Activated naive CD8-positive, alpha-beta T cell (primary cell): ENCODE results near the gene DNAH9.

Experiments used
- H3K27ac Mint-ChIP-seq: one replicate; pipeline ENCODE4 v1.8.0; 2021; ENCODE audit warnings: mixed read lengths
- H3K27me3 Mint-ChIP-seq: one replicate; pipeline ENCODE4 v1.8.0; 2021; ENCODE audit warnings: mixed read lengths
- H3K36me3 Mint-ChIP-seq: one replicate; pipeline ENCODE4 v1.8.0; 2021; ENCODE audit warnings: mixed read lengths
- H3K4me1 Mint-ChIP-seq: one replicate; pipeline ENCODE4 v1.8.0; 2021; ENCODE audit warnings: low read depth, mixed read lengths
- H3K4me3 Mint-ChIP-seq: one replicate; pipeline ENCODE4 v1.8.0; 2021; ENCODE audit warnings: mild to moderate bottlenecking, mixed read lengths
- H3K9me3 Mint-ChIP-seq: one replicate; pipeline ENCODE4 v1.8.0; 2021; ENCODE audit warnings: low read depth, mixed read lengths

The DNAH9 gene

DNA sequence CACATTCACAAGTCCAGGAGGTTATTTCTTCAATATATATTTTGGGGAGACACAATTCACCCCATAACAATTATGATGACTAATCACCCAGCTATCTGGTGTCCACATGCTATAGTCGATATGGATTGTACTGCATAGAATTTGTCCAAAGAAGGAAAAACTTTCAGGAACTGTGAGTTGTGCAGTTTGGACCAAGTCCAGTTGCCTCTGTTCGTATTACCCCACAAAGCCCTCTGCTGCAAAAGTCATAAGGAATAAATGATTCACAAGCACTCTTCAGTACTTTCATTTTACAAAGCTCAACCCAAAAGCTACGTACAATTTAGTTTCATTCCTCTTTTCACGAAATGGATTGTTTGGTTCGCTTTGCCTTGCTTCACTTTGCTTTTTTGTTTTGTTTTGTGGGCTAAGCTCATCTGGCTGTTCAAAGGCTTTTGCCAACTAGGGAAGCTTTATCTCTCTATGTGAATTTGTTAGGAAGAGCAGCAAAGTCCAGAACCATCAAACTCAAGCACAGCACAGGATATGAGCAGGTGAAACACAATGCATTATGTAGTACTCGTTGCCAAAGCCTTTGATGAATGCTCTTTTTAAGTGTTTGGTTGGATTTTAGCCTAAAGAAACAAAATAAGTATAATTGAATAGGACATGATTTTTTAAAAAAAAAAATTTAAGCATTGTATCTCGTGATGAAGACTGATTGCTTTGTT lies 300.4 kb downstream of the DNAH9 start:
- Mint-ChIP-seq H3K36me3 (no peaks in the 10 kb centered on the region), H3K27ac (no peak overlapping the region), H3K9me3 (no peaks in the 10 kb centered on the region), H3K27me3 (peaks cover 3% of the 10 kb centered on the region), H3K4me3 (no peak overlapping the region), H3K4me1 (no peaks in the 10 kb centered on the region)

DNA sequence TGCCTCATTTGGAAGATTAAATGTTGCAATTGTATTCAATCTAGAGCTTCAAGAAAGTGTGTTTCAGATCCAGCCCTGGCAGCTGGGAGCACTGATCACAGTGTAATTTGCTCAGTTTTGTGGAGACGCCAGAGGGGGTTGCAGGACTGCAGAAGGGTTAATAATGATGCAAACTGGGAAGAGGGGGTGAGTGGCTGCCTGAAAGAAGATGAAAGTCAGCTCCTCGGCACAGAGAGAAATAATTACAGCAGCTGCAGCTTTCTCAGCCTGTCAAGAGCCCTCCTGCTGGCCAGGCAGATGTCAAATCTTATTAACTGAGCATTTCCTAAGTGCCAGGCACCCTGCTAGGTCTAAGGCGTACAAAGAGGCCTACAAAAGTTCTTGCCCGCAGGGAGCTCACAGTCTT lies 301.3 kb downstream of the DNAH9 start:
- Mint-ChIP-seq H3K4me1 (no peaks in the 10 kb centered on the region), H3K4me3 (no peak overlapping the region), H3K9me3 (no peaks in the 10 kb centered on the region), H3K27ac (no peak overlapping the region), H3K36me3 (no peaks in the 10 kb centered on the region), H3K27me3 (peaks cover 3% of the 10 kb centered on the region)

DNA sequence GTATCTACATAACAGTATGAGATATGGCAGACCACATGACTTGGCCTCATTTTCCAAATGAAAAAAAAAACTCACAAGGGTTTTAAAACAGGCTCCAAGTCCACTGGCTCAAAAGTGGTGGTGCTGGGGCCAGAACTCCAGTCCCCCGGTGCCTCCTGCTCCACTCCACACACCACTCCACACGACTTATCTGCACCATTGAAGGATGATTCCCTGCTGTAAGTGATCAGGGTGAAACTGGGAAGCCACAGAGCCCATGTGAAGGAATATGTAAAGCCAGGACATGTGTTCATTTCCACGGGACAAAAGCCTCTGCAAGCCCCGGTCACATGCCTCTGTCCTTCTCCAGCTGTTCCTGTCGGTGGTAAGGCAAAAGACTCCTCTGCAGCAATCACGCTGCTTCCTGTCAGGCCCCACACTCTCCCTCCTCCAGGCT lies 301.8 kb downstream of the DNAH9 start:
- peaks cover 3% of the 10 kb centered on the region for H3K27me3 Mint-ChIP-seq
- H3K9me3 Mint-ChIP-seq: no peaks in the 10 kb centered on the region
- H3K4me3 Mint-ChIP-seq: no peak overlapping the region
- no peak overlapping the region for H3K27ac Mint-ChIP-seq
- H3K36me3 Mint-ChIP-seq: no peaks in the 10 kb centered on the region
- H3K4me1 Mint-ChIP-seq: no peaks in the 10 kb centered on the region

DNA sequence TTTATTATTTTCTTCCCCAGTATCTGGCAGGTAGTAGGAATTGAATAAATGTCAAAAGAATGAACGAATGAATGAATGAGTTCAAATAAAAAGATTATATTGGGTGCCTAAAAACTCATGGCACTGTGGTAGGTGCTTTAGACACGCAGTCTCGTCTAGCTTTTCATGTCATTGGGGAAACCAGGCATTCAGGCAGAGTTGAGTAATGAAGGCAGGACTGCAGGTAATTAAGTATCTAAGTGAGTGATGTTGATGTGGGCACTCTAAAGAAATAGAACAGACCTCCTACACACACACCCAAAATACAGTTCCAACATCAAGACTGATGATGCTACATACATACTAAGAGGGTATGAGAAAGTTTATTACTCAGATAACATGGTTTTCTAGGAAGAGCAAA lies 302.4 kb downstream of the DNAH9 start:
- Mint-ChIP-seq H3K27ac (no peak overlapping the region), H3K4me3 (no peak overlapping the region), H3K27me3 (peaks cover 3% of the 10 kb centered on the region), H3K4me1 (no peaks in the 10 kb centered on the region), H3K9me3 (no peaks in the 10 kb centered on the region), H3K36me3 (no peaks in the 10 kb centered on the region)

DNA sequence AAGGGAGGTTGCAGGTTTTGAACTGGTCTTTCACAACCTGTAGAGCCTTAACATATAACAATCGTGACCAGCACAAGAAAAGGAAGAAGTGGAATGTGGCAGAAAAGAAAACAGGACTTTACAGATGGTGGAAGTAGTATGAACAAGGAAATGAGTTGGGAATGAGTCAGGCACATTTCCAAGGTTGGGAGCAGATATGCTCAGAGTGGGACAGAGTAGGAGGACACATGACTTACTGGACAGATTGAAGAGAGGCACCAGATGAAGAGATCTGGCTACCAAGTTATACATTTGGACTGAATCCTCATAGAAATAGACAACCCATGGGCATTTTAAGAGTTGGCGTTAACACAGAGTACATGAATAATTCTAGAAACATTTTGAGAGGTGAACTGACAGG lies 303.7 kb downstream of the DNAH9 start:
- no peaks in the 10 kb centered on the region for H3K36me3 Mint-ChIP-seq
- no peak overlapping the region for H3K4me3 Mint-ChIP-seq
- H3K27ac Mint-ChIP-seq: no peak overlapping the region
- H3K4me1 Mint-ChIP-seq: no peaks in the 10 kb centered on the region
- no peaks in the 10 kb centered on the region for H3K9me3 Mint-ChIP-seq
- peaks cover 3% of the 10 kb centered on the region for H3K27me3 Mint-ChIP-seq

DNA sequence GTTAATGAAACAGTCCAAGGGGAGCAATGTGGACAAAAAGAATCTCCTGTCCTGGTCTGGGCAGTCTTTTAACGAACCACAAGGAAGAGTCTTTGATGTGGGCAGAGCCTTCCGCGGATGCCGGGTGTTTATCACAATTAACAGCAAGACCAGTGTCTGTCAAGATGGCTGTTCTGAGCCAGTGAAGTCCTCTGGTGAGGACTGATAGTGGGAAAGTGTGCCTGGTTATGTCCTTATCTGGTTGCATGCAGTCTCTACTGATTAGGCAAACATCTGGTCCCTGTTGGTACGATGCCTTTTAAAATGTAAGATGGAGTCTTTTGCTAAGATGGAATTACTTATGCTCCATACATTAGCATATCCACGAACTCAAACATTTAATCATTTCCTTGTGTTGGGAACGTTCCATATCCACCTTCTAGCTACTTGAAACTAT lies 310.5 kb downstream of the DNAH9 start:
- H3K4me1 Mint-ChIP-seq: no peaks in the 10 kb centered on the region
- H3K27me3 Mint-ChIP-seq: no peaks in the 10 kb centered on the region
- H3K4me3 Mint-ChIP-seq: no peak overlapping the region
- H3K36me3 Mint-ChIP-seq: no peaks in the 10 kb centered on the region
- H3K9me3 Mint-ChIP-seq: peaks cover 10% of the 10 kb centered on the region
- no peak overlapping the region for H3K27ac Mint-ChIP-seq

DNA sequence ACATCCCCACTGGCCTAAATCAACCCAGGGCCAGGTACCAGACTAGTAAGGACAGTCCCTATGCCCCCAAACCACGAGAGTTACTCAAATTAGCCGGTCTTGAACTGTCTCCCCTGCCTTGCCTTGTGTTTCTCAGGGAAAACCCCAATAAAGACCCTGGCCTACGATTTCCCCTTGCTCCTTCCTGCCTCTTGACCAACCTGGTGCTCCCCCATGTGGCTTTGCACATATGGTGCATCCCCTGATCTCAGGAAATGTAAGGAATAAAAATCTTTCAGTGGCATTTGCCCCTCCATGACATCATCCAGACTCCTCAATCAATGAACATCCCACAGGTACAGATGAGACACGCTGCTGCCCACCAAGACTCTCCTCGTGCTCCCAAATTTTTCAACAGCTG lies 311.1 kb downstream of the DNAH9 start:
- Mint-ChIP-seq H3K4me3 (no peak overlapping the region), H3K27me3 (no peaks in the 10 kb centered on the region), H3K9me3 (peaks cover 10% of the 10 kb centered on the region), H3K4me1 (no peaks in the 10 kb centered on the region), H3K36me3 (no peaks in the 10 kb centered on the region), H3K27ac (no peak overlapping the region)

DNA sequence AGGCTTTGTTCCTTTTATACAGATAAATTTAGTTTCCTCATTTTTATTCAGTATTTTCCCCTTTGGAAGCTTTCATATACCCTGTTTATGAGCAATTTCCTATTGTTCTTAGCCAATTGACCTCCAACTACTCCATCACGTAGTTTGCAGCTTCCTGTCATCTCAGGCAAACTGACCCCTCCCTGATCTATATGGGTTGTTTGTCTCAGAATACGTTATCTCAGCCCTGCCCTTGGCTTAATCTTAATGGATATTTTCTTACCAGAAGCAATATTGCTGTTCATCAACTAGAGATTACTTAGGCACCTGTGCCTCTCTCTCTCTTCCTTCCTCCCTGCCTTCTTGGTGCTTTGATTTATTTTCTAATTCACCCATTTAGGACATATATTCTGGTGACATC lies 317.8 kb downstream of the DNAH9 start:
- H3K4me3 Mint-ChIP-seq: no peak overlapping the region
- no peak overlapping the region for H3K27ac Mint-ChIP-seq
- H3K4me1 Mint-ChIP-seq: no peaks in the 10 kb centered on the region
- H3K27me3 Mint-ChIP-seq: peaks cover 5% of the 10 kb centered on the region
- H3K9me3 Mint-ChIP-seq: peaks cover 4% of the 10 kb centered on the region
- no peaks in the 10 kb centered on the region for H3K36me3 Mint-ChIP-seq

DNA sequence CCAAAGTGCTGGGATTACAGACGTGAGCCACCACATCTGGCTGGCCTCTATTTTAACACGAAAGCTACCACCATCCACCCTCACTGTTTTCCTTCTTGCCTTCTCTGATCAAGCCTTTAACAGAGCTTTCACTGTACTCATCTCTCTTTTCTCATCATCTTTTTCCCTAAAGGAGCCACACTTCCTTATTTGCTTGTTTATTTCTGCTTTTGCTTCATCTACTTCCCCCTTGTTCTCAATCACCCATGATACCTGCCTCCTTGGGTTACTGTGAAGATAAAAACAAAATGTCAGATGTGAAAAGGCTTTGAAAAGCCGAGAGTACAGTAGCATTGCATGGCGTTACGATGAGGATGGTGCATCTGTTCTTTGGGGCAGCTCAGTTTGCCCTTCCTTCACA lies 319.1 kb downstream of the DNAH9 start:
- H3K9me3 Mint-ChIP-seq: no peaks in the 10 kb centered on the region
- H3K4me1 Mint-ChIP-seq: no peaks in the 10 kb centered on the region
- H3K27ac Mint-ChIP-seq: no peak overlapping the region
- no peak overlapping the region for H3K4me3 Mint-ChIP-seq
- H3K27me3 Mint-ChIP-seq: peaks cover 5% of the 10 kb centered on the region
- H3K36me3 Mint-ChIP-seq: no peaks in the 10 kb centered on the region

DNA sequence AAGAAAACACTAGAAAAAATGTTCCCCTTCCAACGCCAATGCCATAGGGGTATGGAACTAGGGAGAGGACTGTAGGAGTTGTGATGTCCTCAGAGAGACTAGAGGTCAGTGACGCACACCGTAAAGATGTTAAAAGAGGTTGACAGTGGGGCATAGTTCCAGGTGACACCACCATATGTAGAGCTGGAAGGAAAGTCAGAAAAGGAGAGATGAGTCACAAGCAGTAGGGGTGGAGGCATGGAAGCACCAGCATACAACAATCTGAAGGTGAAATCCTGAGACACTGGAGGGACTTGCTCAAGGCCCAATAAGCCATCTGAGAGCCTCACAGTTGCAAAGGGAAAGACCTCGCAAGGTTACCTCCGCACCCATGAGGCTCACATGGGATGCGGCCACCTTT lies 323.0 kb downstream of the DNAH9 start:
- Mint-ChIP-seq H3K4me1 (no peaks in the 10 kb centered on the region), H3K4me3 (no peak overlapping the region), H3K27ac (no peak overlapping the region), H3K36me3 (no peaks in the 10 kb centered on the region), H3K27me3 (peaks cover 6% of the 10 kb centered on the region), H3K9me3 (no peaks in the 10 kb centered on the region)

DNA sequence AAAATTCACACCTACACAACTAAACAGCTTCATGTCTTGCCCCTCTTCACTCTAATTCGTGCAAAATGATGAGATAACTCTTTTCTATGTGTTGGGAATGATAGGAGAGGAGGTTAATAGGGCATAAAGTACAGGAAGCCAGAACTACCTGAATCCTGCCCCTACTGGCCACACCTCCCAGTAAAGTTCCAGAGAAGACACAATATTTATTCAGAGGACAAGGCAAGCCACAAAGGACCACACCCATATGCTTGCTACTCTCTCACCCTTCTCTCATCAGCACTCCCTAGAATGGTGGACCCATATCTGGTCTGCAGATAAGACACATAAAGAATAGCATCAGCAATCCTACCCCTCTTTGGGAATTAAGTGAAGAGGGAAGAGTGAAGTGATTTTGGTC lies 324.4 kb downstream of the DNAH9 start:
- peaks cover 6% of the 10 kb centered on the region for H3K27me3 Mint-ChIP-seq
- H3K4me1 Mint-ChIP-seq: no peaks in the 10 kb centered on the region
- H3K36me3 Mint-ChIP-seq: no peaks in the 10 kb centered on the region
- H3K9me3 Mint-ChIP-seq: no peaks in the 10 kb centered on the region
- H3K27ac Mint-ChIP-seq: no peak overlapping the region
- H3K4me3 Mint-ChIP-seq: no peak overlapping the region

DNA sequence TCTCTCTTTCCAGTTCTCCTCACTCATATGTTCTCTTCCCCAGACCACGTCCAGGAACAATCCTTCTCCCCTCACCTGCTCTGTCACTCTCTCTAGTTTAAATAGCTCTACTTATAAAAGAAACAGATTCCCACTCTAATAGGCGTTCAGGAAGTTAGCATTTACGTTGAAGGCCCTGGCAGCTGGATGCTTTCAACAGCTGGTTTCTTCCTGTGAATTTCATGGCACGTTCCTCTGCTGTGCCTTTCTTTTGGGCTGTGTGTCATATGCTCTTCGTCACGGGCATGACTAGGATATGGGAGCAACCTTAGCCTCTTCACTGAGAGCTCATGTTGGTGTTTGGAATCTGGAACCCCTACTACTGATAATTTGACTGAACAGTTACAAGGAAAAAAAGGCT lies 325.8 kb downstream of the DNAH9 start:
- Mint-ChIP-seq H3K27ac (no peak overlapping the region), H3K27me3 (peaks cover 9% of the 10 kb centered on the region), H3K9me3 (no peaks in the 10 kb centered on the region), H3K4me3 (no peak overlapping the region), H3K36me3 (no peaks in the 10 kb centered on the region), H3K4me1 (no peaks in the 10 kb centered on the region)

DNA sequence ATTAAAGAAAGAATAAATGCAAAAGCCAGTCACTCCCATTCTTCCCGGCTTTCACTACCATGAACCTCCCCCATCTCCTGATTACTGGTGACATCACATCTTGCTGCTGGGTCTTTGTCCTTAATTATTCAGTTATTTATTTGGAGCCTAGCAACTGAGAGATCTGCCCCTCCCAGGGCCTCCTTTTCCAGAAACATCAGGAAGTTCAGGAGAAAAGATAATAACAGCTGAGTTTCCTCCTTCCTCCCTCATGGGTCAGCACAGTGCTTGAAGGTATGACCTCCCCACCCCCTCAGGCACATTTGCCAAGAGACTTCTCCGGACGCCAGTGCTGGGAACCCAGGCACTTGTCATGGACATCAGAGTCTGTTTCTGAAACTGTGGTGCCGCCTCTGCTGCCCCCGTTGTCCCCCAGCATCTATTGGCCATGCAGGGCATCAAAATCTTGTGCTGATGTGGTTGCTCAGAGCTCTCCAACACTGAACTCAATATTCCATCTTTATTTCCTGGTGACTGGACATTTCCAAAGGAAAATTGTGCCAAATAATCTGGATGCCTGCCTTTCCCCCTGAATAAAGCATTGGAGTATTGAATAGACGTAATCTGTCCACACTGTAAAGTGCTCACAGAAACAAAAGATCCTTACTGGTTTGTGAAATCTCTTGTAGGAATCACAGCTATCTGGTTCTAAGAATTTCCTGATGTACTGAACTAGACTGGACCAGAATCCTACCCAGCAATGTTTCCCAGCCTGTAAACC lies 327.2 kb downstream of the DNAH9 start:
- no peaks in the 10 kb centered on the region for H3K4me1 Mint-ChIP-seq
- H3K27ac Mint-ChIP-seq: no peak overlapping the region

DNA sequence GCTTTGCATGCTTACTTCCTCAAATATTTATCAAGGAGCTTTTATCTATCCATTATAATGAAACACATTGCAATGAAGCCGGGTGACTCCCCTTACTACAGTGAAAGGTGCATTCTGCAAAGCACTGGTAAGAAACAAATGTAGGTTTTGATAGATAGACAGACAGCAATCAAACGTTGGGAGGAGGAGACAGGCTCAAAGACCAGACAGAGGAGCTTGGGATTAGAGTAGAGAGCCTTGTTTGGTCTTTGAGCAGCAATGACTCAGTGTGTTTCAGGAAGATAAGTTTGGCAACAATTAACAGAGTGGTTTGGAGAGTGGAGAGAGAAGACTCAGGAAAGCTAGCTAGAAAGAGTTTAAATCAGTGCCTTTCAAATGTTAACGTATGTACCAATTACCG lies 330.2 kb downstream of the DNAH9 start:
- H3K36me3 Mint-ChIP-seq: no peaks in the 10 kb centered on the region
- no peaks in the 10 kb centered on the region for H3K9me3 Mint-ChIP-seq
- H3K27ac Mint-ChIP-seq: no peak overlapping the region
- H3K4me1 Mint-ChIP-seq: no peaks in the 10 kb centered on the region
- peaks cover 9% of the 10 kb centered on the region for H3K27me3 Mint-ChIP-seq
- H3K4me3 Mint-ChIP-seq: no peak overlapping the region

More for the DNA sequence above, 327.2 kb downstream of the DNAH9 start:
- Mint-ChIP-seq H3K27me3 (peaks cover 9% of the 10 kb centered on the region), H3K36me3 (no peaks in the 10 kb centered on the region), H3K9me3 (no peaks in the 10 kb centered on the region), H3K4me3 (no peak overlapping the region)

DNA sequence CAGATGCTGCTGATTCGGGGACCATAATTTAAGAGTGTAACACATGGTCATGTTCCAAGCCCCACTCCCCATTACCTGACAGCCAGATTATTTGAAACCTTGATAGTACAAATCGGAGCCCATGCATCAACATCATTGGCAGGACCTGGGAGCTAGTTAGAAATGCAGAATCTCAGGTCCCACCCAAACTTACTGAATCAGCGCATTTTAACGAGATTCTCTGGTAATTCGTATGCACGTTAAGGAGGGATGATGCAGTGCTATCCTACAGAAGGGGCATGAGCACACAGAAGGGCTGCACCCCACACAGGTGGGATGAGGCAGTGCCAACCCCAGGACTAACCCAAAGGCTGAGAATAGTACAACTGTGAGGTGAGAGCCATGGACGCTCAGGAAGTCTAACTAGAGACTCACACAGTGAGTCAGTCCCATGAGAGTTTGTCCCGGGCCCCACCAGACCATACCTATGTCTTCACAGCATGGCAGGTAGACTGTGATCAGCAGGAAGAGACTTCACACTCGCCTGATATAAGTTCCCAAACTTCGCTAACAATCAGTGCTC lies 334.1 kb downstream of the DNAH9 start:
- no peaks in the 10 kb centered on the region for H3K9me3 Mint-ChIP-seq
- no peaks in the 10 kb centered on the region for H3K36me3 Mint-ChIP-seq
- H3K4me1 Mint-ChIP-seq: no peaks in the 10 kb centered on the region
- peaks cover 7% of the 10 kb centered on the region for H3K27me3 Mint-ChIP-seq
- no peak overlapping the region for H3K27ac Mint-ChIP-seq
- H3K4me3 Mint-ChIP-seq: no peak overlapping the region
